ENCODE measurements around the gene ALKBH5.

DNA sequence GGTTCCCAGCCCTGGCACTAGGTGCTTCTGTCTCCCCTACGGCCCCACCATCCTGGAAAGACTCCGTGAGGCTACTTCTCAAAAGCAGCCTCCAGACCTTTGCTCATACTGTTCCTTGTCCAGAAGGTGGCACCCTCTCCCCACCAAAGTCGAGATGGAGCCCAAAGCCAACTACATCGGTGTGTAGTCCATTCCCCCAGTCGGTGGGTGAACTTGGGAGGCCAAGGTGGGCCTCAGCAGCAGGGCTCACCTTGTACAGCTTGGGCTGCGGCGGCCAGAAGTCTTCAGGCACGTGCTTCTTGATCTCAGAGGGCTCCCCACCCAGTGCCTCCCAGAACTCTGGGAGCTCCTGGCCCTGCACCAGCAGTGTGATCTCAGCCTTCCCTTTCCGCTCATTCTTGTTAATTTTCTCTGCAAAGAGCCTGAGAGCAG lies 64.7 kb downstream of the ALKBH5 start:
- TF ChIP-seq EZH2phosphoT487 (IDR thresholded peaks at IDR 0.05; ENCODE audit: low read depth, severe bottlenecking, unreplicated experiment) (no peak), CTCF (IDR thresholded peaks at IDR 0.05; ENCODE audit: poor library complexity) (peak; percentile 74)
